ENCODE data around the gene C1orf210.

The C1orf210 gene

GRCh38 chr1:43312663-43313515, 27.5 kb upstream of the C1orf210 start:
- no peak for DNase-seq (ENCODE audit: low spot score)

- DNase-seq (ENCODE audit: low spot score), result no peak
Observed at GRCh38 chr1:43312212-43312623, 26.8 kb upstream of the C1orf210 start.

GRCh38 chr1:43311521-43311920, 26.1 kb upstream of the C1orf210 start:
- DNase-seq (ENCODE audit: low spot score), result no peak

- DNase-seq (ENCODE audit: low spot score), result peak; percentile 54
Observed at GRCh38 chr1:43309405-43310025, 24.1 kb upstream of the C1orf210 start.

- peak; percentile 50 for DNase-seq (ENCODE audit: low spot score)
Observed at GRCh38 chr1:43308635-43309404, 23.4 kb upstream of the C1orf210 start.

- no peak for DNase-seq (ENCODE audit: low spot score)
Observed at GRCh38 chr1:43307458-43308158, 22.2 kb upstream of the C1orf210 start.

GRCh38 chr1:43306688-43307457, 21.5 kb upstream of the C1orf210 start:
- DNase-seq (ENCODE audit: low spot score), result no peak

GRCh38 chr1:43305926-43306687, 20.7 kb upstream of the C1orf210 start:
- peak; percentile 11 for DNase-seq (ENCODE audit: low spot score)

- no peak for DNase-seq (ENCODE audit: low spot score)
Observed at GRCh38 chr1:43305461-43305860, 20.1 kb upstream of the C1orf210 start.

GRCh38 chr1:43304771-43305300, 19.5 kb upstream of the C1orf210 start:
- DNase-seq (ENCODE audit: low spot score), result no peak

GRCh38 chr1:43304314-43304681, 18.9 kb upstream of the C1orf210 start:
- DNase-seq (ENCODE audit: low spot score), result no peak

GRCh38 chr1:43303471-43304313, 18.3 kb upstream of the C1orf210 start:
- no peak for DNase-seq (ENCODE audit: low spot score)

- no peak for DNase-seq (ENCODE audit: low spot score)
Observed at GRCh38 chr1:43302721-43303470, 17.5 kb upstream of the C1orf210 start.

- DNase-seq (ENCODE audit: low spot score), result no peak
Observed at GRCh38 chr1:43302201-43302600, 16.8 kb upstream of the C1orf210 start.

GRCh38 chr1:43300378-43301094, 15.2 kb upstream of the C1orf210 start, which contains the start of gene TIE1:
TIE1 (plus strand) TSS chr1:43300982; CDS start chr1:43301072, 90 bp downstream.
- no peak for DNase-seq (ENCODE audit: low spot score)

GRCh38 chr1:43299101-43299500, 13.7 kb upstream of the C1orf210 start:
- no peak for DNase-seq (ENCODE audit: low spot score)

GRCh38 chr1:43298055-43298454, 12.7 kb upstream of the C1orf210 start:
- DNase-seq (ENCODE audit: low spot score), result no peak

GRCh38 chr1:43296207-43296606, 10.8 kb upstream of the C1orf210 start:
- no peak for DNase-seq (ENCODE audit: low spot score)

All from left forelimb (tissue), 1 donor.